HEK293 (cell line): ENCODE data around the gene MT1F.

ENCODE experiments used
- EGR2 ChIP-seq: fragments of 450-650 bp; formaldehyde crosslinking; IDR thresholded peaks from 2 replicates; pipeline ENCODE4 v1.5.1; 2016; ENCODE audit warnings: low read depth, missing biosample characterization, missing genetic modification characterization
- GLI4 ChIP-seq: fragments of 450-650 bp; formaldehyde crosslinking; IDR thresholded peaks from 2 replicates; pipeline ENCODE4 v1.5.1; 2016; ENCODE audit warnings: missing biosample characterization, missing genetic modification characterization
- GLIS2 ChIP-seq: fragments of 450-650 bp; formaldehyde crosslinking; IDR thresholded peaks from 2 replicates; pipeline ENCODE4 v1.5.1; 2016; ENCODE audit warnings: missing biosample characterization, missing genetic modification characterization
- KLF16 ChIP-seq: fragments of 450-650 bp; formaldehyde crosslinking; IDR thresholded peaks from 2 replicates; pipeline ENCODE4 v1.5.1; 2017; ENCODE audit warnings: missing biosample characterization, missing genetic modification characterization
- OSR2 ChIP-seq: fragments of 450-650 bp; formaldehyde crosslinking; IDR thresholded peaks from 2 replicates; pipeline ENCODE4 v1.5.1; 2016; ENCODE audit warnings: missing biosample characterization, missing genetic modification characterization
- PRDM10 ChIP-seq: fragments of 450-650 bp; formaldehyde crosslinking; IDR thresholded peaks from 2 replicates; pipeline ENCODE4 v1.5.1; 2016; ENCODE audit warnings: missing biosample characterization, missing genetic modification characterization
- TRIM28 ChIP-seq: IDR thresholded peaks from 2 replicates; pipeline ENCODE4 v1.6.1; 2011; ENCODE audit warnings: low read length, control low read depth, borderline replicate concordance
- ZBTB26 ChIP-seq: fragments of 450-650 bp; formaldehyde crosslinking; optimal IDR thresholded peaks from 2 replicates; pipeline ENCODE3; 2016; ENCODE audit warnings: missing biosample characterization, mild to moderate bottlenecking, missing genetic modification characterization
- ZBTB48 ChIP-seq: fragments of 450-650 bp; formaldehyde crosslinking; IDR thresholded peaks from 2 replicates; pipeline ENCODE4 v1.5.1; 2016; ENCODE audit warnings: missing biosample characterization, missing genetic modification characterization
- ZBTB7A ChIP-seq: fragments of 450-650 bp; formaldehyde crosslinking; IDR thresholded peaks from 2 replicates; pipeline ENCODE4 v1.5.1; 2016; ENCODE audit warnings: low read depth, missing biosample characterization, missing genetic modification characterization
- ZBTB8A ChIP-seq: fragments of 450-650 bp; formaldehyde crosslinking; IDR thresholded peaks from 2 replicates; pipeline ENCODE4 v1.5.1; 2016; ENCODE audit warnings: missing biosample characterization, missing genetic modification characterization
- ZIC2 ChIP-seq: fragments of 450-650 bp; formaldehyde crosslinking; IDR thresholded peaks from 2 replicates; pipeline ENCODE4 v1.5.1; 2016; ENCODE audit warnings: missing biosample characterization, missing genetic modification characterization
- ZNF133 ChIP-seq: fragments of 450-650 bp; formaldehyde crosslinking; IDR thresholded peaks from 2 replicates; pipeline ENCODE4 v1.5.1; 2016; ENCODE audit warnings: missing biosample characterization, missing genetic modification characterization
- ZNF155 ChIP-seq: fragments of 450-650 bp; formaldehyde crosslinking; IDR thresholded peaks from 2 replicates; pipeline ENCODE4 v1.5.1; 2016; ENCODE audit warnings: missing biosample characterization, missing genetic modification characterization
- ZNF223 ChIP-seq: fragments of 450-650 bp; formaldehyde crosslinking; IDR thresholded peaks from 2 replicates; pipeline ENCODE4 v1.5.1; 2016; ENCODE audit warnings: missing biosample characterization, missing genetic modification characterization
- ZNF239 ChIP-seq: fragments of 450-650 bp; formaldehyde crosslinking; IDR thresholded peaks from 2 replicates; pipeline ENCODE4 v1.5.1; 2016; ENCODE audit warnings: missing biosample characterization, missing genetic modification characterization
- ZNF311 ChIP-seq: fragments of 450-650 bp; formaldehyde crosslinking; IDR thresholded peaks from 2 replicates; pipeline ENCODE4 v1.5.1; 2017; ENCODE audit warnings: missing biosample characterization, missing genetic modification characterization, borderline replicate concordance
- ZNF510 ChIP-seq: fragments of 450-650 bp; formaldehyde crosslinking; IDR thresholded peaks from 2 replicates; pipeline ENCODE4 v1.5.1; 2018; ENCODE audit warnings: mild to moderate bottlenecking, missing genetic modification characterization, missing biosample characterization; ENCODE audit not compliant: insufficient replicate concordance
- ZNF518A ChIP-seq: fragments of 450-650 bp; formaldehyde crosslinking; conservative IDR thresholded peaks from 2 replicates; pipeline ENCODE4 v1.5.1; 2016; ENCODE audit warnings: low read depth, missing biosample characterization, missing genetic modification characterization
- ZNF561 ChIP-seq: fragments of 450-650 bp; IDR thresholded peaks from 2 replicates; pipeline ENCODE4 v1.5.1; 2018; ENCODE audit warnings: missing biosample characterization, missing genetic modification characterization, borderline replicate concordance
- ZNF660 ChIP-seq: fragments of 450-650 bp; IDR thresholded peaks from 2 replicates; pipeline ENCODE4 v1.5.1; 2018; ENCODE audit warnings: missing biosample characterization, mild to moderate bottlenecking, missing genetic modification characterization
- ZNF76 ChIP-seq: fragments of 450-650 bp; formaldehyde crosslinking; IDR thresholded peaks from 2 replicates; pipeline ENCODE4; 2016; ENCODE audit warnings: low read depth, missing biosample characterization, missing genetic modification characterization, borderline replicate concordance
- ZNF777 ChIP-seq: fragments of 450-650 bp; formaldehyde crosslinking; IDR thresholded peaks from 2 replicates; pipeline ENCODE4 v1.5.1; 2017; ENCODE audit warnings: missing biosample characterization, missing genetic modification characterization, borderline replicate concordance
- ZXDB ChIP-seq: fragments of 450-650 bp; formaldehyde crosslinking; IDR thresholded peaks from 2 replicates; pipeline ENCODE4 v1.5.1; 2016; ENCODE audit warnings: missing biosample characterization, missing genetic modification characterization
- TF ChIP-seq, protein P1 (sequence below): fragments of 450-650 bp; formaldehyde crosslinking; IDR thresholded peaks from 2 replicates; pipeline ENCODE4 v1.5.1; 2017; ENCODE audit warnings: missing biosample characterization, mild to moderate bottlenecking, missing genetic modification characterization, moderate library complexity
- TF ChIP-seq, protein P2 (sequence below): fragments of 450-650 bp; IDR thresholded peaks from 2 replicates; pipeline ENCODE4 v1.5.1; 2018; ENCODE audit warnings: missing biosample characterization, mild to moderate bottlenecking, missing genetic modification characterization

MT1F gene

GRCh38 chr16:56681939-56682702 is 24.4 kb downstream of the MT1F start, which contains the start of gene MT1X (continued):
- TF ChIP-seq, protein P1, sequence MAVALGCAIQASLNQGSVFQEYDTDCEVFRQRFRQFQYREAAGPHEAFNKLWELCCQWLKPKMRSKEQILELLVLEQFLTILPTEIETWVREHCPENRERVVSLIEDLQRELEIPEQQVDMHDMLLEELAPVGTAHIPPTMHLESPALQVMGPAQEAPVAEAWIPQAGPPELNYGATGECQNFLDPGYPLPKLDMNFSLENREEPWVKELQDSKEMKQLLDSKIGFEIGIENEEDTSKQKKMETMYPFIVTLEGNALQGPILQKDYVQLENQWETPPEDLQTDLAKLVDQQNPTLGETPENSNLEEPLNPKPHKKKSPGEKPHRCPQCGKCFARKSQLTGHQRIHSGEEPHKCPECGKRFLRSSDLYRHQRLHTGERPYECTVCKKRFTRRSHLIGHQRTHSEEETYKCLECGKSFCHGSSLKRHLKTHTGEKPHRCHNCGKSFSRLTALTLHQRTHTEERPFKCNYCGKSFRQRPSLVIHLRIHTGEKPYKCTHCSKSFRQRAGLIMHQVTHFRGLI (tag by site-specific recombination), result 0 out of 2 replicates have a peak, but pooled peaks have one; percentile 35
- TF ChIP-seq ZBTB48 (tag by site-specific recombination), result peak; percentile 94
- TF ChIP-seq ZBTB26, result peak; percentile 37
- TF ChIP-seq ZNF239 (tag by site-specific recombination), result no peak
- TF ChIP-seq TRIM28, result peak; percentile 64; the same call in 1 of the 2 replicates
- TF ChIP-seq ZBTB7A (tag by site-specific recombination), result no peak
- TF ChIP-seq ZNF223 (tag by site-specific recombination), result no peak
- 0 out of 2 replicates have a peak, but pooled peaks have one; percentile 24 for TF ChIP-seq ZNF561
- TF ChIP-seq OSR2, result 0 out of 2 replicates have a peak, but pooled peaks have one; percentile 27
- TF ChIP-seq PRDM10 (tag by site-specific recombination), result peak; percentile 50
- TF ChIP-seq ZNF76 (tag by site-specific recombination), result peak; percentile 84
- TF ChIP-seq ZBTB8A (tag by site-specific recombination), result peak; percentile 96
- TF ChIP-seq, protein P2, sequence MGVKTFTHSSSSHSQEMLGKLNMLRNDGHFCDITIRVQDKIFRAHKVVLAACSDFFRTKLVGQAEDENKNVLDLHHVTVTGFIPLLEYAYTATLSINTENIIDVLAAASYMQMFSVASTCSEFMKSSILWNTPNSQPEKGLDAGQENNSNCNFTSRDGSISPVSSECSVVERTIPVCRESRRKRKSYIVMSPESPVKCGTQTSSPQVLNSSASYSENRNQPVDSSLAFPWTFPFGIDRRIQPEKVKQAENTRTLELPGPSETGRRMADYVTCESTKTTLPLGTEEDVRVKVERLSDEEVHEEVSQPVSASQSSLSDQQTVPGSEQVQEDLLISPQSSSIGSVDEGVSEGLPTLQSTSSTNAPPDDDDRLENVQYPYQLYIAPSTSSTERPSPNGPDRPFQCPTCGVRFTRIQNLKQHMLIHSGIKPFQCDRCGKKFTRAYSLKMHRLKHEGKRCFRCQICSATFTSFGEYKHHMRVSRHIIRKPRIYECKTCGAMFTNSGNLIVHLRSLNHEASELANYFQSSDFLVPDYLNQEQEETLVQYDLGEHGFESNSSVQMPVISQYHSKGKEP (tag by site-specific recombination), result peak; percentile 25; the same call in 1 of the 2 replicates
- no peak for TF ChIP-seq GLI4 (tag by site-specific recombination)
- TF ChIP-seq ZNF311 (tag by site-specific recombination), result no peak
- peak; percentile 66 for TF ChIP-seq ZIC2
- TF ChIP-seq ZNF155 (tag by site-specific recombination), result no peak
- TF ChIP-seq ZNF777 (tag by site-specific recombination), result no peak; the same call in 1 of the 2 replicates
- peak; percentile 24; the same call in 1 of the 2 replicates for TF ChIP-seq GLIS2 (tag by site-specific recombination)
- TF ChIP-seq ZNF518A (tag by site-specific recombination), result no peak
- 0 out of 2 replicates have a peak, but pooled peaks have one; percentile 24 for TF ChIP-seq ZNF660
- TF ChIP-seq KLF16, result 0 out of 2 replicates have a peak, but pooled peaks have one; percentile 33
- no peak for TF ChIP-seq ZNF133
- TF ChIP-seq ZXDB (tag by site-specific recombination), result peak; percentile 90
- TF ChIP-seq EGR2 (tag by site-specific recombination), result peak; percentile 46
- TF ChIP-seq ZNF510, result no peak
